ENCODE results near the gene ANKRD30A. TPM values are rescaled to one million over a fixed set of nuclear protein-coding genes. Genes with fewer than 3 reads are reported as not detected.
"Not testable (repeated sequence)": the region's sequence is repeated elsewhere in the genome, so short reads cannot be mapped to it uniquely, and the experiment has no call there.

The ANKRD30A gene
- polyA plus RNA-seq, 4 donors: 0.19 TPM; not detected in 3

GRCh38 chr10:37146443-37146842 lies 21.0 kb downstream of the ANKRD30A start:
- FAIRE-seq (no peak), DNase-seq (peak; percentile 4 to 8)
- Histone ChIP-seq H3K4me1 (ENCODE audit: control insufficient read depth in 3 of 3, insufficient read depth in 2 of 3, low read depth in 1 of 3, low read length in 2 of 3) (no peaks in the 10 kb centered on the region), H3K27me3 (ENCODE audit: control insufficient read depth in 3 of 3, insufficient read depth in 3 of 3, low read length in 3 of 3) (no peaks in the 10 kb centered on the region), H3K27ac (ENCODE audit: low read depth in 1 of 3, low read length in 2 of 3) (no peak overlapping the region), H3K4me3 (ENCODE audit: low read depth in 1 of 3, low read length in 3 of 3) (no peak overlapping the region), H3K36me3 (ENCODE audit: control insufficient read depth in 3 of 3, insufficient read depth in 2 of 3, low read depth in 1 of 3, low read length in 3 of 3) (no peaks in the 10 kb centered on the region), H3K9me3 (ENCODE audit: control insufficient read depth in 2 of 2, insufficient read depth in 1 of 2, low read depth in 1 of 2, low read length in 1 of 2) (peaks cover 0 to 5% of the 10 kb centered on the region in 2 donors)
- WGBS, 3 donors: 11 to 26% (median 14%) methylated on average over 5 of the region's 5 CpGs

GRCh38 chr10:37162430-37162829 lies 37.0 kb downstream of the ANKRD30A start:
- H3K9me3 ChIP-seq (ENCODE audit: control insufficient read depth in 2 of 2, insufficient read depth in 1 of 2, low read depth in 1 of 2, low read length in 1 of 2); H3K27me3 ChIP-seq (ENCODE audit: control insufficient read depth in 3 of 3, insufficient read depth in 3 of 3, low read length in 3 of 3); H3K27ac ChIP-seq (ENCODE audit: low read depth in 1 of 3, low read length in 2 of 3); H3K4me3 ChIP-seq (ENCODE audit: low read depth in 1 of 3, low read length in 3 of 3); H3K4me1 ChIP-seq (ENCODE audit: control insufficient read depth in 3 of 3, insufficient read depth in 2 of 3, low read depth in 1 of 3, low read length in 2 of 3); FAIRE-seq; H3K36me3 ChIP-seq (ENCODE audit: control insufficient read depth in 3 of 3, insufficient read depth in 2 of 3, low read depth in 1 of 3, low read length in 3 of 3); DNase-seq: not testable (repeated sequence)
- WGBS, 3 donors: 73 to 76% (median 75%) methylated on average over 4 of the region's 4 CpGs

GRCh38 chr10:37171945-37172344 lies 46.5 kb downstream of the ANKRD30A start:
- not testable (repeated sequence) for H3K27ac ChIP-seq (ENCODE audit: low read depth in 1 of 3, low read length in 2 of 3); H3K36me3 ChIP-seq (ENCODE audit: control insufficient read depth in 3 of 3, insufficient read depth in 2 of 3, low read depth in 1 of 3, low read length in 3 of 3); FAIRE-seq; H3K4me3 ChIP-seq (ENCODE audit: low read depth in 1 of 3, low read length in 3 of 3); H3K9me3 ChIP-seq (ENCODE audit: control insufficient read depth in 2 of 2, insufficient read depth in 1 of 2, low read depth in 1 of 2, low read length in 1 of 2); H3K27me3 ChIP-seq (ENCODE audit: control insufficient read depth in 3 of 3, insufficient read depth in 3 of 3, low read length in 3 of 3); DNase-seq; H3K4me1 ChIP-seq (ENCODE audit: control insufficient read depth in 3 of 3, insufficient read depth in 2 of 3, low read depth in 1 of 3, low read length in 2 of 3)
- WGBS, 3 donors: 69 to 89% (median 83%) methylated on average over 9 to 13 of the region's 13 CpGs

- 60 to 72% (median 60%) methylated on average over 4 of the region's 4 CpGs for WGBS, 3 donors
- not testable (repeated sequence) for H3K27ac ChIP-seq (ENCODE audit: low read depth in 1 of 3, low read length in 2 of 3); FAIRE-seq; DNase-seq; H3K4me3 ChIP-seq (ENCODE audit: low read depth in 1 of 3, low read length in 3 of 3); H3K36me3 ChIP-seq (ENCODE audit: control insufficient read depth in 3 of 3, insufficient read depth in 2 of 3, low read depth in 1 of 3, low read length in 3 of 3); H3K4me1 ChIP-seq (ENCODE audit: control insufficient read depth in 3 of 3, insufficient read depth in 2 of 3, low read depth in 1 of 3, low read length in 2 of 3); H3K27me3 ChIP-seq (ENCODE audit: control insufficient read depth in 3 of 3, insufficient read depth in 3 of 3, low read length in 3 of 3); H3K9me3 ChIP-seq (ENCODE audit: control insufficient read depth in 2 of 2, insufficient read depth in 1 of 2, low read depth in 1 of 2, low read length in 1 of 2)
These were observed 52.9 kb downstream of the ANKRD30A start for GRCh38 chr10:37178296-37178695.

GRCh38 chr10:37182719-37183118 lies 57.3 kb downstream of the ANKRD30A start:
- H3K9me3 ChIP-seq (ENCODE audit: control insufficient read depth in 2 of 2, insufficient read depth in 1 of 2, low read depth in 1 of 2, low read length in 1 of 2); DNase-seq; H3K27me3 ChIP-seq (ENCODE audit: control insufficient read depth in 3 of 3, insufficient read depth in 3 of 3, low read length in 3 of 3); FAIRE-seq; H3K27ac ChIP-seq (ENCODE audit: low read depth in 1 of 3, low read length in 2 of 3); H3K4me3 ChIP-seq (ENCODE audit: low read depth in 1 of 3, low read length in 3 of 3); H3K4me1 ChIP-seq (ENCODE audit: control insufficient read depth in 3 of 3, insufficient read depth in 2 of 3, low read depth in 1 of 3, low read length in 2 of 3); H3K36me3 ChIP-seq (ENCODE audit: control insufficient read depth in 3 of 3, insufficient read depth in 2 of 3, low read depth in 1 of 3, low read length in 3 of 3): not testable (repeated sequence)
- WGBS, 3 donors: 86 to 98% (median 90%) methylated on average over 4 to 6 of the region's 11 CpGs

GRCh38 chr10:37206132-37206531 lies 80.7 kb downstream of the ANKRD30A start:
- WGBS, 3 donors: 85 to 91% (median 89%) methylated on average over 3 of the region's 3 CpGs
- no peaks in the 10 kb centered on the region for H3K36me3 ChIP-seq (ENCODE audit: control insufficient read depth in 3 of 3, insufficient read depth in 2 of 3, low read depth in 1 of 3, low read length in 3 of 3)
- no peak overlapping the region for H3K4me3 ChIP-seq (ENCODE audit: low read depth in 1 of 3, low read length in 3 of 3)
- H3K27me3 ChIP-seq (ENCODE audit: control insufficient read depth in 3 of 3, insufficient read depth in 3 of 3, low read length in 3 of 3): no peaks in the 10 kb centered on the region
- peaks cover 3 to 4% of the 10 kb centered on the region in 2 donors for H3K9me3 ChIP-seq (ENCODE audit: control insufficient read depth in 2 of 2, insufficient read depth in 1 of 2, low read depth in 1 of 2, low read length in 1 of 2)
- no peak for FAIRE-seq
- H3K27ac ChIP-seq (ENCODE audit: low read depth in 1 of 3, low read length in 2 of 3): no peak overlapping the region
- no peaks in the 10 kb centered on the region for H3K4me1 ChIP-seq (ENCODE audit: control insufficient read depth in 3 of 3, insufficient read depth in 2 of 3, low read depth in 1 of 3, low read length in 2 of 3)
- no peak for DNase-seq

- H3K36me3 ChIP-seq (ENCODE audit: control insufficient read depth in 3 of 3, insufficient read depth in 2 of 3, low read depth in 1 of 3, low read length in 3 of 3): no peaks in the 10 kb centered on the region
- no peaks in the 10 kb centered on the region for H3K9me3 ChIP-seq (ENCODE audit: control insufficient read depth in 2 of 2, insufficient read depth in 1 of 2, low read depth in 1 of 2, low read length in 1 of 2)
- no peak overlapping the region for H3K4me3 ChIP-seq (ENCODE audit: low read depth in 1 of 3, low read length in 3 of 3)
- H3K4me1 ChIP-seq (ENCODE audit: control insufficient read depth in 3 of 3, insufficient read depth in 2 of 3, low read depth in 1 of 3, low read length in 2 of 3): no peaks in the 10 kb centered on the region
- DNase-seq (no peak), FAIRE-seq (no peak)
- H3K27ac ChIP-seq (ENCODE audit: low read depth in 1 of 3, low read length in 2 of 3): no peak overlapping the region
- 0 to 60% (median 14%) methylated on average over 1 of the region's 1 CpG for WGBS, 3 donors
- H3K27me3 ChIP-seq (ENCODE audit: control insufficient read depth in 3 of 3, insufficient read depth in 3 of 3, low read length in 3 of 3): no peaks in the 10 kb centered on the region
These were observed 95.5 kb downstream of the ANKRD30A start for GRCh38 chr10:37220866-37221265.

- no peak overlapping the region for H3K4me3 ChIP-seq (ENCODE audit: low read depth in 1 of 3, low read length in 3 of 3)
- DNase-seq (no peak), FAIRE-seq (no peak)
- WGBS, 3 donors: 27 to 28% (median 27%) methylated on average over 2 of the region's 2 CpGs
- H3K36me3 ChIP-seq (ENCODE audit: control insufficient read depth in 3 of 3, insufficient read depth in 2 of 3, low read depth in 1 of 3, low read length in 3 of 3): no peaks in the 10 kb centered on the region
- no peaks in the 10 kb centered on the region for H3K9me3 ChIP-seq (ENCODE audit: control insufficient read depth in 2 of 2, insufficient read depth in 1 of 2, low read depth in 1 of 2, low read length in 1 of 2)
- no peaks in the 10 kb centered on the region for H3K4me1 ChIP-seq (ENCODE audit: control insufficient read depth in 3 of 3, insufficient read depth in 2 of 3, low read depth in 1 of 3, low read length in 2 of 3)
- no peak overlapping the region for H3K27ac ChIP-seq (ENCODE audit: low read depth in 1 of 3, low read length in 2 of 3)
- no peaks in the 10 kb centered on the region for H3K27me3 ChIP-seq (ENCODE audit: control insufficient read depth in 3 of 3, insufficient read depth in 3 of 3, low read length in 3 of 3)
These were observed 96.6 kb downstream of the ANKRD30A start for GRCh38 chr10:37222046-37222445.

- FAIRE-seq: no peak
These were observed 99.8 kb downstream of the ANKRD30A start for GRCh38 chr10:37225163-37225562.

More at GRCh38 chr10:37225163-37225562, 99.8 kb downstream of the ANKRD30A start:
- Histone ChIP-seq H3K27ac (ENCODE audit: low read depth in 1 of 3, low read length in 2 of 3) (no peak overlapping the region), H3K4me3 (ENCODE audit: low read depth in 1 of 3, low read length in 3 of 3) (no peak overlapping the region), H3K4me1 (ENCODE audit: control insufficient read depth in 3 of 3, insufficient read depth in 2 of 3, low read depth in 1 of 3, low read length in 2 of 3) (no peaks in the 10 kb centered on the region), H3K9me3 (ENCODE audit: control insufficient read depth in 2 of 2, insufficient read depth in 1 of 2, low read depth in 1 of 2, low read length in 1 of 2) (peaks cover 0 to 3% of the 10 kb centered on the region in 2 donors), H3K36me3 (ENCODE audit: control insufficient read depth in 3 of 3, insufficient read depth in 2 of 3, low read depth in 1 of 3, low read length in 3 of 3) (no peaks in the 10 kb centered on the region), H3K27me3 (ENCODE audit: control insufficient read depth in 3 of 3, insufficient read depth in 3 of 3, low read length in 3 of 3) (no peaks in the 10 kb centered on the region)
- DNase-seq: no peak
- 84 to 88% (median 88%) methylated on average over 2 of the region's 2 CpGs for WGBS, 3 donors
